Gastrocnemius medialis (tissue), 4 donors: ENCODE results near the gene HMGN5.

ENCODE experiments used
- CTCF ChIP-seq, 5 experiments: fragments of 450-650 bp in 3 of 5; fragments of 200-600 bp in 2 of 5; sonication (generic) in 2 of 5; IDR thresholded peaks in 4 of 5; conservative IDR thresholded peaks in 1 of 5; 1 replicate in 4 of 5; 2 replicates in 1 of 5; pipeline ENCODE4 v1.5.1; 2016 to 2019; ENCODE audit warnings: antibody characterized with exemption in 5 of 5, mild to moderate bottlenecking in 3 of 5, moderate library complexity in 3 of 5
- POLR2A ChIP-seq, 2 donors: fragments of 450-650 bp; IDR thresholded peaks; one replicate each; pipeline ENCODE4 v1.6.1; 2017; ENCODE audit warnings: antibody characterized with exemption in 2 of 2, mild to moderate bottlenecking in 2 of 2, moderate library complexity in 2 of 2

- TF ChIP-seq CTCF (IDR thresholded peaks at IDR 0.05 in 4 of 5, conservative IDR thresholded peaks at IDR 0.05 in 1 of 5) (no peak), POLR2A (IDR thresholded peaks at IDR 0.05) (no peak)
Observed at GRCh38 chrX:81241753-81242152, 40.0 kb upstream of the HMGN5 start.
